Fibroblast of lung (primary cell): ENCODE measurements around the gene GPR152. TPM values are rescaled to one million over a fixed set of nuclear protein-coding genes. Genes with fewer than 3 reads are reported as not detected.
"Not testable (repeated sequence)": the region's sequence is repeated elsewhere in the genome, so short reads cannot be mapped to it uniquely, and the experiment has no call there.

ENCODE experiments used
- DNase-seq, 2 donors: peaks; one replicate each; pipeline versions ENCODE4 v3.0.0 to v3.0.0-alpha.2; 2010; ENCODE audit warnings: low read depth in 2 of 2
- H2AFZ ChIP-seq: 2 replicates; pipeline ENCODE4 v1.5.1; 2012; ENCODE audit warnings: low read length, control low read depth, inconsistent platforms
- H3K27ac ChIP-seq: 2 replicates; pipeline ENCODE4 v1.5.1; 2011; ENCODE audit warnings: low read length, control low read depth; ENCODE audit not compliant: insufficient read depth
- H3K27me3 ChIP-seq: 2 replicates; pipeline ENCODE4 v1.5.1; 2011; ENCODE audit warnings: mild to moderate bottlenecking, low read length; ENCODE audit not compliant: control insufficient read depth, insufficient read depth
- H3K36me3 ChIP-seq: 2 replicates; pipeline ENCODE4 v1.5.1; 2011; ENCODE audit warnings: low read length; ENCODE audit not compliant: control insufficient read depth, insufficient read depth
- H3K4me1 ChIP-seq: 2 replicates; pipeline ENCODE4 v1.5.1; 2011; ENCODE audit warnings: low read length; ENCODE audit not compliant: control insufficient read depth, insufficient read depth; ENCODE audit errors: extremely low read depth
- H3K4me2 ChIP-seq: 2 replicates; pipeline ENCODE4 v1.5.1; 2011; ENCODE audit warnings: low read length, control low read depth; ENCODE audit not compliant: insufficient read depth; ENCODE audit errors: extremely low read depth
- H3K4me3 ChIP-seq, 4 experiments: fragments of 200-600 bp in 1 of 4; sonication (generic) in 1 of 4; replicated peaks in 1 of 4; 2 replicates each; pipeline ENCODE4 v1.5.1; 2011 to 2016; ENCODE audit warnings: low read length in 4 of 4, low read depth in 3 of 4, mild to moderate bottlenecking in 3 of 4, control low read depth in 2 of 4, inconsistent platforms in 1 of 4, mixed read lengths in 1 of 4; ENCODE audit not compliant: insufficient read depth in 1 of 4; ENCODE audit errors: control extremely low read depth in 1 of 4
- H3K79me2 ChIP-seq: 2 replicates; pipeline ENCODE4 v1.5.1; 2012; ENCODE audit warnings: mild to moderate bottlenecking, low read length, inconsistent platforms; ENCODE audit not compliant: control insufficient read depth, insufficient read depth
- H3K9ac ChIP-seq: 2 replicates; pipeline ENCODE4 v1.5.1; 2011; ENCODE audit warnings: mild to moderate bottlenecking, low read length, control low read depth; ENCODE audit not compliant: insufficient read depth
- H3K9me3 ChIP-seq: 2 replicates; pipeline ENCODE4 v1.5.1; 2012; ENCODE audit warnings: low read depth, low read length; ENCODE audit not compliant: control insufficient read depth, insufficient read depth
- H4K20me1 ChIP-seq: 2 replicates; pipeline ENCODE4 v1.5.1; 2011; ENCODE audit warnings: low read length; ENCODE audit not compliant: control insufficient read depth, insufficient read depth; ENCODE audit errors: extremely low read depth
- CTCF ChIP-seq, 2 donors: IDR thresholded peaks in 1 of 2; conservative IDR thresholded peaks in 1 of 2; 1 replicate in 1 of 2; 2 replicates in 1 of 2; pipeline ENCODE4 v1.5.1; 2011 to 2012; ENCODE audit warnings: low read length in 2 of 2, control low read depth in 1 of 2, inconsistent platforms in 1 of 2, low read depth in 1 of 2, mild to moderate bottlenecking in 1 of 2
- polyA plus RNA-seq, 2 donors: library from polyadenylated mRNA; depleted of rRNA in 1 of 2; stranded (reverse) in 1 of 2; unstranded in 1 of 2; fragments of >200 nt; gene quantifications; 2 replicates each; pipeline ENCODE4 v1.2.1, GENCODE V29; 2011 to 2012; ENCODE audit warnings: missing spikeins in 1 of 2
- total RNA-seq: library from RNA; depleted of rRNA; stranded (reverse); fragments of >200 nt; gene quantifications from 2 replicates; pipeline ENCODE4 v1.2.1, GENCODE V29; 2014

Gene GPR152
- total and polyA plus RNA-seq, 2 donors (not counting 1 experiment from before 2014, with no cell fraction given), result not detected

GRCh38 chr11:67402192-67402839 is 50.2 kb downstream of the GPR152 start:
- Histone ChIP-seq H3K36me3 (peaks cover 19% of the 10 kb centered on the region), H3K4me2 (peak overlapping the region; percentile 88), H3K27ac (peak overlapping the region; percentile 83), H3K4me3 (peak overlapping the region in 3 of 4 experiments; percentile 41 to 55 (median 47)), H2AFZ (peak overlapping the region; percentile 91), H3K79me2 (peaks cover 24% of the 10 kb centered on the region)
- H3K9me3 ChIP-seq, H4K20me1 ChIP-seq, H3K27me3 ChIP-seq, DNase-seq, H3K9ac ChIP-seq, H3K4me1 ChIP-seq: not testable (repeated sequence)

GRCh38 chr11:67401495-67402191 is 50.9 kb downstream of the GPR152 start, which contains the start of gene PPP1CA:
TSS of gene PPP1CA (minus strand) at chr11:67401858. CDS start at chr11:67401782, 76 bp downstream.
- Histone ChIP-seq H3K4me1 (peaks cover 6% of the 10 kb centered on the region), H3K79me2 (peaks cover 24% of the 10 kb centered on the region), H3K4me2 (peak within 1 kb of the TSS; percentile 94), H3K9ac (peak within 1 kb of the TSS; percentile 86), H4K20me1 (no peaks in the 10 kb centered on the region), H3K27me3 (no peaks in the 10 kb centered on the region), H3K36me3 (peaks cover 20% of the 10 kb centered on the region), H3K9me3 (no peaks in the 10 kb centered on the region), H3K27ac (peak within 1 kb of the TSS; percentile 89), H3K4me3 (peak within 1 kb of the TSS; percentile 80 to 99 (median 92)), H2AFZ (peak within 1 kb of the TSS; percentile 91)
- peak; percentile 79 to 88 for DNase-seq
- no peak for TF ChIP-seq CTCF (conservative IDR thresholded peaks at IDR 0.05 in 1 of 2, IDR thresholded peaks at IDR 0.05 in 1 of 2; ENCODE audit: low read depth in 1 of 2, low read length in 2 of 2)

Other genes starting within 250 kb of the GPR152 start
- 21.6 and 28.9 TPM in 2 replicates for gene GRK2, start 186.3 kb downstream of the GPR152 start, total RNA-seq
- 20.1 and 26.3 TPM in 2 replicates for gene GRK2, start 186.3 kb downstream of the GPR152 start, polyA plus RNA-seq
- 31.8 and 45.4 TPM in 2 replicates for gene ANKRD13D, start 163.4 kb downstream of the GPR152 start, total RNA-seq
- gene ANKRD13D, start 163.4 kb downstream of the GPR152 start, polyA plus RNA-seq, result 11.5 and 12.9 TPM in 2 replicates
- 11.3 and 15.7 TPM in 2 replicates for gene SSH3, start 149.2 kb downstream of the GPR152 start, total RNA-seq
- 6.9 and 7.5 TPM in 2 replicates for gene SSH3, start 149.2 kb downstream of the GPR152 start, polyA plus RNA-seq
- gene POLD4, start 99.2 kb downstream of the GPR152 start, total RNA-seq, result 28.5 and 32.4 TPM in 2 replicates
- gene POLD4, start 99.2 kb downstream of the GPR152 start, polyA plus RNA-seq, result 33.3 and 36.3 TPM in 2 replicates
- gene CLCF1, start 79.1 kb downstream of the GPR152 start, total RNA-seq, result 2.3 and 3.6 TPM in 2 replicates
- 6.0 and 6.5 TPM in 2 replicates for gene CLCF1, start 79.1 kb downstream of the GPR152 start, polyA plus RNA-seq
- 3.8 and 6.4 TPM in 2 replicates for gene RAD9A, start 60.7 kb downstream of the GPR152 start, total RNA-seq
- gene RAD9A, start 60.7 kb downstream of the GPR152 start, polyA plus RNA-seq, result 3.5 and 5.9 TPM in 2 replicates
- 90.7 and 104 TPM in 2 replicates for gene PPP1CA, start 50.9 kb downstream of the GPR152 start, total RNA-seq
- gene PPP1CA, start 50.9 kb downstream of the GPR152 start, polyA plus RNA-seq, result 135 and 218 TPM in 2 replicates
- gene TBC1D10C, start 48.6 kb downstream of the GPR152 start, total RNA-seq, result not detected in 2 replicates
- 0.05 TPM in 1 of 2 replicates, not detected in the other for gene TBC1D10C, start 48.6 kb downstream of the GPR152 start, polyA plus RNA-seq
- gene CARNS1, start 37.1 kb downstream of the GPR152 start, total RNA-seq, result under 0.01 and 0.17 TPM in 2 replicates
- gene CARNS1, start 37.1 kb downstream of the GPR152 start, polyA plus RNA-seq, result 0.02 and 0.05 TPM in 2 replicates
- 26.2 and 30.6 TPM in 2 replicates for gene RPS6KB2, start 24.2 kb downstream of the GPR152 start, total RNA-seq
- 29.0 and 34.0 TPM in 2 replicates for gene RPS6KB2, start 24.2 kb downstream of the GPR152 start, polyA plus RNA-seq
- under 0.01 and 0.17 TPM in 2 replicates for gene PTPRCAP, start 15.0 kb downstream of the GPR152 start, total RNA-seq
- 0.05 TPM in 1 of 2 replicates, not detected in the other for gene PTPRCAP, start 15.0 kb downstream of the GPR152 start, polyA plus RNA-seq
- gene CORO1B, start 9.3 kb downstream of the GPR152 start, total RNA-seq, result 88.1 and 112 TPM in 2 replicates
- 56.3 and 65.5 TPM in 2 replicates for gene CORO1B, start 9.3 kb downstream of the GPR152 start, polyA plus RNA-seq
- gene CABP4, start 2.6 kb upstream of the GPR152 start, total RNA-seq, result not detected in 2 replicates
- not detected in 2 replicates for gene CABP4, start 2.6 kb upstream of the GPR152 start, polyA plus RNA-seq
- 11.2 and 17.2 TPM in 2 replicates for gene TMEM134, start 16.5 kb upstream of the GPR152 start, total RNA-seq
- 16.5 and 22.0 TPM in 2 replicates for gene TMEM134, start 16.5 kb upstream of the GPR152 start, polyA plus RNA-seq
- gene AIP, start 30.3 kb upstream of the GPR152 start, total RNA-seq, result 117 and 128 TPM in 2 replicates
- gene AIP, start 30.3 kb upstream of the GPR152 start, polyA plus RNA-seq, result 52.3 and 53.7 TPM in 2 replicates
- gene PITPNM1, start 52.6 kb upstream of the GPR152 start, total RNA-seq, result 7.4 and 10.2 TPM in 2 replicates
- gene PITPNM1, start 52.6 kb upstream of the GPR152 start, polyA plus RNA-seq, result 4.7 TPM in 2 replicates
- 6.4 and 7.8 TPM in 2 replicates for gene CDK2AP2, start 55.4 kb upstream of the GPR152 start, total RNA-seq
- 19.0 and 30.9 TPM in 2 replicates for gene CDK2AP2, start 55.4 kb upstream of the GPR152 start, polyA plus RNA-seq
- not detected in 2 replicates for gene CABP2, start 70.7 kb upstream of the GPR152 start, total RNA-seq
- gene CABP2, start 70.7 kb upstream of the GPR152 start, polyA plus RNA-seq, result not detected in 2 replicates
- gene GSTP1, start 131.1 kb upstream of the GPR152 start, total RNA-seq, result 444 and 642 TPM in 2 replicates
- gene GSTP1, start 131.1 kb upstream of the GPR152 start, polyA plus RNA-seq, result 360 and 397 TPM in 2 replicates
- 153 and 171 TPM in 2 replicates for gene NDUFV1, start 154.2 kb upstream of the GPR152 start, total RNA-seq
- 64.9 and 77.5 TPM in 2 replicates for gene NDUFV1, start 154.2 kb upstream of the GPR152 start, polyA plus RNA-seq
- 4.1 and 5.0 TPM in 2 replicates for gene NUDT8, start 177.2 kb upstream of the GPR152 start, total RNA-seq
- gene NUDT8, start 177.2 kb upstream of the GPR152 start, polyA plus RNA-seq, result 0.90 and 1.6 TPM in 2 replicates
- gene TBX10, start 187.0 kb upstream of the GPR152 start, total RNA-seq, result not detected in 2 replicates
- gene TBX10, start 187.0 kb upstream of the GPR152 start, polyA plus RNA-seq, result not detected in 2 replicates
- gene ACY3, start 198.0 kb upstream of the GPR152 start, total RNA-seq, result not detected in 2 replicates
- gene ACY3, start 198.0 kb upstream of the GPR152 start, polyA plus RNA-seq, result 0.07 TPM in 1 of 2 replicates, not detected in the other
- not detected in 2 replicates for gene ALDH3B2, start 221.9 kb upstream of the GPR152 start, total RNA-seq
- gene ALDH3B2, start 221.9 kb upstream of the GPR152 start, polyA plus RNA-seq, result not detected in 2 replicates